ENCODE results near the gene XAF1.
A peak's percentile ranks its signal among the peaks of the same experiment; 100 is the strongest.
"Not testable (repeated sequence)": the region's sequence is repeated elsewhere in the genome, so short reads cannot be mapped to it uniquely, and the experiment has no call there.

XAF1 gene

DNA sequence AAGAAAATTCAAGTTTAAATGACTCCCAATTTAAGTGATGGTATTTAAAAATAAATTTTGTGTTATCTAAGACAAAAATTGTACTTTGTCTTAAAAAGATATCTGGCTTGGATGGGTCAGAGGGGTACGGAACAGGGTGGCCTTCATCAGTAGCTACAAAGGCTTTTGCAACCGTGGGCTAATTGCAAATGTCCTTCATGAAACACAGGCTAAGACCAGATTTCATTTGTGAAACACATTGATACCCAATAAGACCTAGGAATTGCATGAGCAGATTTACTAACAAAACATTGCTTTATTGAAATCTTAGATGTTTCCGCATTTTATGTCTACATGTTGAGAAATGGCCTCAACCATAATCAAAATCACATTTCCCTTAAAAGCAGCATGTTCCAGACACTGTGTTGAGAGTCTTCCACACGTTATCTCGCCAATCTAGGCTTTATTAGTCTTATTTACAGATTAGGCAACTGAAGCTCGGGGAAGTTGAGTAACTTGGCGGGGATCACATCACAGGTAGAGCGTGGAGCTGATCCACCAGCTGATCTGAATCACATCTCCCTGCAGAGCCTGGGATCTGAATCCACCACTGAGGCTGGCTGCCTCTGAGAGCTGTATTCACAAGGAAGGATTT is 42.0 kb downstream of the XAF1 start:
- no peak overlapping the region for H3K4me3 ChIP-seq (ENCODE audit: low read depth, low read length)
- DNase-seq (ENCODE audit: low read depth): peak; percentile 14
- TF ChIP-seq, protein P1, sequence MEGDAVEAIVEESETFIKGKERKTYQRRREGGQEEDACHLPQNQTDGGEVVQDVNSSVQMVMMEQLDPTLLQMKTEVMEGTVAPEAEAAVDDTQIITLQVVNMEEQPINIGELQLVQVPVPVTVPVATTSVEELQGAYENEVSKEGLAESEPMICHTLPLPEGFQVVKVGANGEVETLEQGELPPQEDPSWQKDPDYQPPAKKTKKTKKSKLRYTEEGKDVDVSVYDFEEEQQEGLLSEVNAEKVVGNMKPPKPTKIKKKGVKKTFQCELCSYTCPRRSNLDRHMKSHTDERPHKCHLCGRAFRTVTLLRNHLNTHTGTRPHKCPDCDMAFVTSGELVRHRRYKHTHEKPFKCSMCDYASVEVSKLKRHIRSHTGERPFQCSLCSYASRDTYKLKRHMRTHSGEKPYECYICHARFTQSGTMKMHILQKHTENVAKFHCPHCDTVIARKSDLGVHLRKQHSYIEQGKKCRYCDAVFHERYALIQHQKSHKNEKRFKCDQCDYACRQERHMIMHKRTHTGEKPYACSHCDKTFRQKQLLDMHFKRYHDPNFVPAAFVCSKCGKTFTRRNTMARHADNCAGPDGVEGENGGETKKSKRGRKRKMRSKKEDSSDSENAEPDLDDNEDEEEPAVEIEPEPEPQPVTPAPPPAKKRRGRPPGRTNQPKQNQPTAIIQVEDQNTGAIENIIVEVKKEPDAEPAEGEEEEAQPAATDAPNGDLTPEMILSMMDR (IDR thresholded peaks at IDR 0.05; ENCODE audit: control insufficient read depth, extremely low read depth, insufficient read depth): no peak

DNA sequence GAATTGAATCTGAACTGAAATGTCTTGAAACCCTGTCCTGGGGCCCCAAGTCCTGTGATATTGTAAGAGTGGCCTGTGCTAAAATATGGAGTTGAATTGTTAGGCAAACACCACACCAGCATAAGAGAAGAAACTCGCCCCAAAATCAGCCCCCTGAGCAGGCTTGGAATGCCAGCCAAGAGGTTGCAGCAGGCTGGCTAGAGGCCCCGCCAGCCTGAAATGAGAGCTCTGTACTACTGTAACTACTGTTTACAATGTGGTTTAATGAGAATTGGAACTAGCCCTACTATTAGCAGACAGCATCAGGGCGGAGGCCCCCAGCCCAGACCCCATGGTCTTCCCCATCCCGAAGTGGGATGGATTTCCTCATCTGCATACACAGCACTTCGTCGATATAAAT is 43.9 kb downstream of the XAF1 start:
- no peak for DNase-seq (ENCODE audit: low read depth)
- no peak overlapping the region for H3K4me3 ChIP-seq (ENCODE audit: low read depth, low read length)
- TF ChIP-seq, protein P1 (IDR thresholded peaks at IDR 0.05; ENCODE audit: control insufficient read depth, extremely low read depth, insufficient read depth): no peak

DNA sequence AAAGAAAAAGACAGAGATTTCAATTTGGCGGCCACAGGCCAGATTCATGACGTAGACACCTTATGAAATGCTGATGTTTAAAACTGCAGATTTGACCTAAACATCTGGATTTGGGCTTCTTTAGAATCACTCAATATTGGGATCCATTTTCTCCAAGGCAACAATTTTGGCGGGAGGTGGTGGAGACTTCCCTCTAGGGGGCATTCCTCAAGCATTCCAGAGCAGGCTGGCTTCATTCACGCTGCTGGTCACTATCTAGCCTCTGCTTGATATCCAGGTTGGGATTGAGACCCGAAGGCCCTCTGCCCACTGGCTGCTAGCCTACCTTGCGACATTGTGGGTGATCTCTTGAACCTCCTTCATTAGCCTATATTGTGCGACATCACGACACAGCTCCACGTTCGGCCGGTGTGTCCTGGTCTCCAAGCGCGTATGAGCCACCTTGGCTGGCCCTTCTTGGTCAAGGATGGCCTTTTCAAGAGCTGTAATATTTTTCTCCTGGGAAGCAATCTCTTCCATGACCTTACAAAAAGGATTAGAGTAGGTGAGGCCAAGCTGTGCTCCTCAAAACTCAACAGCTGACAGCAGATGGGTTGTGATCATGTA is 44.7 kb downstream of the XAF1 start:
- TF ChIP-seq, protein P1 (IDR thresholded peaks at IDR 0.05; ENCODE audit: control insufficient read depth, extremely low read depth, insufficient read depth): no peak
- no peak overlapping the region for H3K4me3 ChIP-seq (ENCODE audit: low read depth, low read length)
- DNase-seq (ENCODE audit: low read depth): no peak

DNA sequence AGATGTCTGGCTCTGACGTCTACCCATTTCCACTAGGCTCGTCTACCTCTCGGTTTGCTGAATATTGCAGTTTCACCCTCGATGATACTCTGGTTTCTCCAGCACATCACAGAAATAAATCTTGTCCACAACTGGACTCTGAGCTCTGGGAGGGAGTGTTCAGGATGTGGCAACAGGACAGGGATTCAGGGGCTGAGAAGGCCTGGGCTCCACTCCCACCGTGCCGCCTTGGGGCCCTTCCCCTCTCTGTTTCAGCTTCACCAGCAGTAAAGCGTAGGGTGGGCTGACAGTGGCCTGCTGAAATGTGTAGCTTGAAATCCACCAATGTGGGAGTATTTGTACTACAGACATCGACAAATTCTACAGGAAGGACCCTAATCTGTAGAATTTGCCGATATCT is 55.7 kb downstream of the XAF1 start:
- H3K4me3 ChIP-seq (ENCODE audit: low read depth, low read length): no peak overlapping the region
- TF ChIP-seq, protein P1 (IDR thresholded peaks at IDR 0.05; ENCODE audit: control insufficient read depth, extremely low read depth, insufficient read depth): no peak
- DNase-seq (ENCODE audit: low read depth): no peak

DNA sequence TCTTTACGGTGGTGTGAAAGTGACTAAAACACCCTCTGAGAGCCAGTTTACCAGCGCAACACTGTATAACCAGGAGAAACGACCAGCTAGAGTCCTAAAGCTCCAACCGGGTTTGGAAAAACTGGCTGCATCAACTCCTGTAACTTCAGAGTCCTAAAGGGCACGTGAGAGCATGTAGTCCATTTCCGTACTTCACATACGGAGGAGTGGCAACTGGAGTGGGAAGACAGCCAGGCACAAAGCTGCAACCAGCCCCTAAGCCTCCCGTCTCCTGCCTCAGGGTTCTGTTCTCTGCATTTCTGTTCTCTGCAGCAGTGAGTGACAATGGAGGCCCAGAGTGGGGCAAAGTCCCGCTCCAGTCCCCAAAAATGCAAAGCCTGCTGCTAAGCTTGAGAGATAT is 56.4 kb downstream of the XAF1 start:
- no peak overlapping the region for H3K4me3 ChIP-seq (ENCODE audit: low read depth, low read length)
- DNase-seq (ENCODE audit: low read depth): no peak
- TF ChIP-seq, protein P1 (IDR thresholded peaks at IDR 0.05; ENCODE audit: control insufficient read depth, extremely low read depth, insufficient read depth): no peak

DNA sequence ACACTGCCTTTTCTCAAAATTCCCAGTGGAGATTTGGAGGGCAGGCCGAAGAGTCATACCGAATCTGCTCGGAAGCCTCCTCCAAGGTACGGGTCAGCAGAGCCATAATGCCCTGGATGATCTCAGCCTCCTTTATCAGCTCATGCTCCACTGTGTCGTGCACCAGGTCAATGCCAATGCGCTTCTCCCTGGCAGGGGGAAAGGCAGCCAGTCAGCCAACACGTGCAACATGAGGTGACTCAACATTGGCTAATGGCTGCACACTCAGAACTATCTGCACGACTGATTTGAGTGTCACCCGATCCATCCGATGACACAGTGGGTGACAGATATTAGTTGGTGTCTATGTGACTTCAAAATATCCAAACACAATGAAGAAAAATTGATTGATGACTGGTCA is 59.9 kb downstream of the XAF1 start:
- DNase-seq (ENCODE audit: low read depth): no peak
- TF ChIP-seq, protein P1 (IDR thresholded peaks at IDR 0.05; ENCODE audit: control insufficient read depth, extremely low read depth, insufficient read depth): no peak
- H3K4me3 ChIP-seq (ENCODE audit: low read depth, low read length): no peak overlapping the region

DNA sequence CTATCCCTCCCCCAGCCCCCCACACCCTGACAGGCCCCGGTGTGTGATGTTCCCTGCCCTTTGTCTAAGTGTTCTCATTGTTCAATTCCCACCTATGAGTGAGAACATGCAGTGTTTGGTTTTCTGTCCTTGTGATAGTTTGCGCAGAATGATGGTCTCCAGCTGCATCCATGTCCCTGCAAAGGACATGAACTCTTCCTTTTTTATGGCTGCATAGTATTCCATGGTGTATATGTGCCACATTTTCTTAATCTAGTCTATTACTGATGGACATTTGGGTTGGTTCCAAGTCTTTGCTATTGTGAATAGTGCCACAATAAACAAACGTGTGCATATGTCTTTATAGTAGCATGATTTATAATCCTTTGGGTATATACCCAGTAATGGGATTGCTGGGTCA is 60.5 kb downstream of the XAF1 start:
- H3K4me3 ChIP-seq (ENCODE audit: low read depth, low read length); DNase-seq (ENCODE audit: low read depth): not testable (repeated sequence)
